Ascending aorta (tissue), 2 donors: Measurements from ENCODE around the gene MAP4. TPM values are rescaled to one million over a fixed set of nuclear protein-coding genes. Genes with fewer than 3 reads are reported as not detected.
A peak's percentile ranks its signal among the peaks of the same experiment; 100 is the strongest.

Source experiments
- DNase-seq, 2 donors: peaks; one replicate each; pipeline ENCODE4 v3.0.0-alpha.2; 2019; ENCODE audit warnings: low spot score in 2 of 2
- H3K27ac ChIP-seq, 2 donors: fragments of 200-600 bp; sonication (generic); one replicate each; pipeline ENCODE4 v1.5.1; 2016 to 2017; ENCODE audit warnings: mild to moderate bottlenecking in 1 of 2
- H3K27me3 ChIP-seq: fragments of 200-600 bp; sonication (generic); one replicate; pipeline ENCODE4 v1.5.1; 2017
- H3K36me3 ChIP-seq, 2 donors: fragments of 200-600 bp; sonication (generic); one replicate each; pipeline ENCODE4 v1.5.1; 2016
- H3K4me1 ChIP-seq, 2 donors: fragments of 200-600 bp; sonication (generic); one replicate each; pipeline ENCODE4 v1.5.1; 2016 to 2017; ENCODE audit warnings: mild to moderate bottlenecking in 1 of 2
- H3K4me3 ChIP-seq, 2 donors: fragments of 200-600 bp; sonication (generic); one replicate each; pipeline ENCODE4 v1.5.1; 2016 to 2017; ENCODE audit warnings: mild to moderate bottlenecking in 1 of 2
- H3K9me3 ChIP-seq, 2 donors: fragments of 200-600 bp; sonication (generic); one replicate each; pipeline ENCODE4 v1.5.1; 2016
- CTCF ChIP-seq, 3 experiments: fragments of 200-600 bp in 2 of 3; fragments of 450-650 bp in 1 of 3; sonication (generic) in 2 of 3; IDR thresholded peaks; one replicate each; pipeline ENCODE4 v1.5.1; 2016 to 2019; ENCODE audit warnings: antibody characterized with exemption in 3 of 3, mild to moderate bottlenecking in 1 of 3, moderate library complexity in 1 of 3
- intact Hi-C: fragments of 100-400 bp; cut with DNase I; formaldehyde crosslinking; loops from one replicate; pipeline ENCODE4 v1.15.1; 2023
- total RNA-seq: library from RNA; depleted of rRNA; stranded (reverse); fragments of >200 nt; gene quantifications from one replicate; pipeline ENCODE4 v1.1.0, GENCODE V29; 2016

MAP4 gene
- total RNA-seq, 1 donor from 2014 or later = 140 TPM

- no peaks in the 10 kb centered on the region for H3K9me3 ChIP-seq
- peak overlapping the region; percentile 41 to 65 for H3K27ac ChIP-seq
- peaks cover 14 to 45% of the 10 kb centered on the region in 2 donors for H3K4me1 ChIP-seq
- intact Hi-C loops = no loop called here
- DNase-seq = no peak
- no peak overlapping the region for H3K4me3 ChIP-seq
- TF ChIP-seq CTCF (IDR thresholded peaks at IDR 0.05) = no peak
- no peaks in the 10 kb centered on the region for H3K27me3 ChIP-seq
- no peaks in the 10 kb centered on the region for H3K36me3 ChIP-seq
Observed at GRCh38 chr3:48022178-48022577, 6.0 kb upstream of the MAP4 start.

- peak overlapping the region; percentile 76 to 83 for H3K27ac ChIP-seq
- no peaks in the 10 kb centered on the region for H3K36me3 ChIP-seq
- peaks cover 22 to 66% of the 10 kb centered on the region in 2 donors for H3K4me1 ChIP-seq
- H3K4me3 ChIP-seq = no peak overlapping the region
- H3K27me3 ChIP-seq = no peaks in the 10 kb centered on the region
- H3K9me3 ChIP-seq = no peaks in the 10 kb centered on the region
- TF ChIP-seq CTCF (IDR thresholded peaks at IDR 0.05) = no peak
- peak in 1 of 2 donors; percentile 72 for DNase-seq
- intact Hi-C loops = loop anchor here (2.0 kb wide), 1 partner anchor 16 kb away; no protein-coding TSS in a partner anchor
Observed at GRCh38 chr3:48018841-48019240, 2.6 kb upstream of the MAP4 start.

GRCh38 chr3:48015431-48016180 is 610 bp downstream of the MAP4 start:
- intact Hi-C loops = no loop called here
- no peak for TF ChIP-seq CTCF (IDR thresholded peaks at IDR 0.05)
- no peaks in the 10 kb centered on the region for H3K9me3 ChIP-seq
- peak overlapping the region; percentile 76 to 83 for H3K27ac ChIP-seq
- no peak overlapping the region for H3K4me3 ChIP-seq
- peaks cover 19 to 64% of the 10 kb centered on the region in 2 donors for H3K4me1 ChIP-seq
- DNase-seq = no peak
- no peaks in the 10 kb centered on the region for H3K36me3 ChIP-seq
- H3K27me3 ChIP-seq = no peaks in the 10 kb centered on the region

- H3K4me3 ChIP-seq = no peak overlapping the region
- DNase-seq = no peak
- no peak for TF ChIP-seq CTCF (IDR thresholded peaks at IDR 0.05)
- peak overlapping the region; percentile 76 to 83 for H3K27ac ChIP-seq
- H3K36me3 ChIP-seq = peaks cover 0 to under 1% of the 10 kb centered on the region in 2 donors
- intact Hi-C loops = no loop called here
- H3K9me3 ChIP-seq = no peaks in the 10 kb centered on the region
- peaks cover 19 to 71% of the 10 kb centered on the region in 2 donors for H3K4me1 ChIP-seq
- H3K27me3 ChIP-seq = no peaks in the 10 kb centered on the region
Observed at GRCh38 chr3:48014358-48014757, 1.9 kb downstream of the MAP4 start.

GRCh38 chr3:48013288-48013980 is 2.8 kb downstream of the MAP4 start:
- Histone ChIP-seq H3K9me3 (no peaks in the 10 kb centered on the region), H3K27me3 (no peaks in the 10 kb centered on the region), H3K27ac (peak overlapping the region; percentile 76 to 83), H3K36me3 (peaks cover 0 to 3% of the 10 kb centered on the region in 2 donors), H3K4me3 (no peak overlapping the region), H3K4me1 (peaks cover 17 to 69% of the 10 kb centered on the region in 2 donors)
- TF ChIP-seq CTCF (IDR thresholded peaks at IDR 0.05) = no peak
- DNase-seq = no peak
- intact Hi-C loops = loop anchor here (2.0 kb wide), 1 partner anchor 75 kb away; no protein-coding TSS in a partner anchor
